ENCODE measurements around the gene C17orf75.
A peak's percentile ranks its signal among the peaks of the same experiment; 100 is the strongest.
"Not testable (repeated sequence)": the region's sequence is repeated elsewhere in the genome, so short reads cannot be mapped to it uniquely, and the experiment has no call there.

The C17orf75 gene, protein sequence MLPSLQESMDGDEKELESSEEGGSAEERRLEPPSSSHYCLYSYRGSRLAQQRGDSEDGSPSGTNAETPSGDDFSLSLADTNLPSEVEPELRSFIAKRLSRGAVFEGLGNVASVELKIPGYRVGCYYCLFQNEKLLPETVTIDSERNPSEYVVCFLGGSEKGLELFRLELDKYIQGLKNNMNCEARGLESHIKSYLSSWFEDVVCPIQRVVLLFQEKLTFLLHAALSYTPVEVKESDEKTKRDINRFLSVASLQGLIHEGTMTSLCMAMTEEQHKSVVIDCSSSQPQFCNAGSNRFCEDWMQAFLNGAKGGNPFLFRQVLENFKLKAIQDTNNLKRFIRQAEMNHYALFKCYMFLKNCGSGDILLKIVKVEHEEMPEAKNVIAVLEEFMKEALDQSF

DNA sequence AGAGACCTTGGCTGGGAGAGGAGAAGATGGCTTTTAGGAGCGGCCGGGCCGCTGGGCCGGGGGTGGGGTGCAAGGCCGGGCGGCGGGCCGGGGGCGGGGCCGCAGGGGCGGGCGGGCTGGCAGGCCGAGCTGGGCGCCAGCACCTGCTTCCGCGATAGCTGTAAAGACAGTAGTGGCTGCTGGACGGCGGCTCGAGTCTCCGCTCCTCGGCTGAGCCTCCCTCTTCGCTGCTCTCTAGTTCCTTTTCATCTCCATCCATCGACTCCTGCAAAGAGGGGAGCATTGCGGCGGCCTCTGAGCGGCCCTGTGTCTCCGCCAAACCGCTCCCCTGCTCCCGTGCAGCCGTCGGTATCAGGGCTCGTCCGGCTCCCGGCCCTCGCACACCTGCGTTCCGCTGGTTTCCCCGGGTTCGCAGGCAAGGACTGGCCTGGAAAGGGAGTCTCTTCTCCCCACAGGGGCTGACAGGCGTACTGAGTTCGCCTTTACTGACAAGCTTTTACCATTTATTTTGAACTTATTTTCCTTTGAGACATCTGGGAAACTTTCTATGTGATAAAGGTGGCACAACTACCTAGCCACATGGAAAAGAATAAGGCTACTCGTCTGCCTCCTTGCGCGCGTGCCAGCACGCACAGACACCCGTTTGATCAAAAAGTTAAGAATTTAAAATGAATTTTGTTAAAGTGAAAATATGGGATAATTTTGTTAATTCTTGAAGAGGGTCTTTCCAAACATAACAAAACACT, at the start of gene C17orf75:
Gene C17orf75 (minus strand): TSS at position 317 of the 746 bp plus-strand sequence. CDS start 34 bp downstream, at position 283.
- peak; percentile 59 to 62 for DNase-seq (ENCODE audit: low read depth in 2 of 2)

DNA sequence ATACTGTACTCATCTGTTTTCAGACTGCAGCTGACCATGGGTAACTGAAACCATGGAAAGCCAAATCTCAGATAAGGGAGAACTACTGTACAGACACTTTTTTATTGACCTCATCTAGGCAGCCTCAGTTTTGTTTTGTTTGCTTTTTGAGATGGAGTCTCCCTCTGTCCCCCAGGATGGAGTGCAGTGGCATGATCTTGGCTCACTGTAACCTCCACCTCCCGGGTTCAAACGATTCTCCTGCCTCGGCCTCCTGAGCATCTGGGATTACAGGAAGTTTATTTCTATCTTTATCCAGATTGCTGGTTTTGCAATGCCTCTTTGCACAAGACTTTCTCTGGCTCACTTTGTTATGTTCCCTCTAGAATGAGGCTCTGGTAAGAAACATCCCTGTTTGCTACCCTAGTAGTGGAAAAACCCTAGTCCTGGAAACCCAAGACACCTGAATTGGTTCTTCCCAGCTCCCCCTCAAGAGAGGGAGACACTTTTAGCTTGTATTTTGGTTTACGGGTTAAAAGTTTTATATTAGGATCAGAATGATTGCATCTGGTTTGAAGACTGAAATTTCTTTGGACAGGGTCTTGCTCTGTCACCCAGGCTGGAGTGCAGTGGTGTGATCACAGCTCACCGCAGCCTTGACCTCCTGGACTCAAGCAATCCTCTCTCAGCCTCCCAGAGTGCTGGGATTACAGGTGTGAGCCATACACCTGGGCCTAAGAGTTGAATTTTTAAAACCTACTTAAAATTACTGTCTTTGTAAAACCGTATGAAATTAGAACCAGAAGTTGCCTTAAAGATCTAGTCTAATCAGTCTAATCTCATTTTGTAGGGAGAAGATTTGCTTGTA, 46.9 kb upstream of the C17orf75 start:
- DNase-seq (ENCODE audit: low read depth in 2 of 2): no peak

DNA sequence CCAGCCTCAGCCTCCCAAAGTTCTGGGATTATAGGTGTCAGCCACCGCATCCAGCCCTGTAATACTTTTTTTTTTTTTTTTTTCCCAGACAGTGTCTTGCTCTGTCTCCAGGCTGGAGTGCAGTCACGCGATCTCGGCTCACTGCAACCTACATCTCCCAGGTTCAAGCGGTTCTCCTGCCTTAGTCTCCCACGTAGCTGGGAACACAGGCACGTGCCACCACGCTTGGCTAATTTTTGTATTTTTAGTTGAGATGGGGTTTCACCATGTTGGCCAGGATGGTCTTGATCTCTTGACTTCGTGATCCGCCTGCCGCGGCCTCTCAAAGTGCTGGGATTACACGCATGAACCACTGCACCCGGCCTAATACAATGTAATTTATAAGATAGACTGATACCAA, 46.2 kb upstream of the C17orf75 start:
- DNase-seq (ENCODE audit: low read depth in 2 of 2): not testable (repeated sequence)

DNA sequence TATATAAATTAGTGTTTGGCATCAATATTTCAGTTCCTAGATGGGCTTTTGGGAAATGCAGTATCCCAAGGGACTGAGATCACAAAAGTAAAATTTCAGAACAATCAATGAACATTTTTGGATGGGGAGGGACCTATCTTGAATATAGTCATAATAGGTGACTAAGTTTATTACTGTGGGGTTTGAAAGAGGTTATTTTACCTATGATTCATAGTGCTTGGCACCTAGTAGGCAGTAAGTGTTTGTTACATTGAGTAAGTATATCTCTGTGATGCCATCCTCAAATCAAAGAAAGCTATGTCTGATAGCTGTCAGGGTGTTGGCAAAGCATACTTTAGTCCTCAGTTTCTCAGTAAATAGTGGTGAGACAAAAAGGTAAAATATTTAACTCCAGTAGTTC, 44.9 kb upstream of the C17orf75 start:
- no peak for DNase-seq (ENCODE audit: low read depth in 2 of 2)

- DNase-seq (ENCODE audit: low read depth in 2 of 2): no peak
Observed at GRCh38 chr17:32385971-32386370, 44.0 kb upstream of the C17orf75 start.

GRCh38 chr17:32385121-32385520, 43.1 kb upstream of the C17orf75 start:
- DNase-seq (ENCODE audit: low read depth in 2 of 2): no peak

DNA sequence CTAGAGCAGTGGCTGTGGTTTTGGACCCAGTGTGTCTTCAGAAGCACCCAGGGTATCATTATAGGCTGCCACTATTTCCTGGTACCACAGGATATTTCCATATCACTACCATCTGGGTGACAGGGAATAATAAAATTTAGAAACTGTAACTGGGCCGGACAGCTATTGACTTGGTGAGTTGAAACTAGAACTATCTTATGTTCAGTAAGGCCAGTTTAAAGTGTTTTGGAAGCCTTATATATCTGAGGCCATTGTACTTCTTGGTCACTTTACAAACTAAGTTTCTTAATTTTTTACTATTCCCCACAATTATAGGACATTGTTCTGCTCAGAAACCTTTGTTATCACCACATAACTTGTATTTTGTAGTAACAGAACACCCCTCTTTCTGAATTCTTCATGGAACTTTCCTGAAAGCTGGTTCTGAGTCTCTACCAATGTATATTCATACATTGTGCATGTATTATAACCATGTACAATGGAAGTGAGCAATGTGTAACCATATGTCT, 42.0 kb upstream of the C17orf75 start:
- DNase-seq (ENCODE audit: low read depth in 2 of 2): no peak

DNA sequence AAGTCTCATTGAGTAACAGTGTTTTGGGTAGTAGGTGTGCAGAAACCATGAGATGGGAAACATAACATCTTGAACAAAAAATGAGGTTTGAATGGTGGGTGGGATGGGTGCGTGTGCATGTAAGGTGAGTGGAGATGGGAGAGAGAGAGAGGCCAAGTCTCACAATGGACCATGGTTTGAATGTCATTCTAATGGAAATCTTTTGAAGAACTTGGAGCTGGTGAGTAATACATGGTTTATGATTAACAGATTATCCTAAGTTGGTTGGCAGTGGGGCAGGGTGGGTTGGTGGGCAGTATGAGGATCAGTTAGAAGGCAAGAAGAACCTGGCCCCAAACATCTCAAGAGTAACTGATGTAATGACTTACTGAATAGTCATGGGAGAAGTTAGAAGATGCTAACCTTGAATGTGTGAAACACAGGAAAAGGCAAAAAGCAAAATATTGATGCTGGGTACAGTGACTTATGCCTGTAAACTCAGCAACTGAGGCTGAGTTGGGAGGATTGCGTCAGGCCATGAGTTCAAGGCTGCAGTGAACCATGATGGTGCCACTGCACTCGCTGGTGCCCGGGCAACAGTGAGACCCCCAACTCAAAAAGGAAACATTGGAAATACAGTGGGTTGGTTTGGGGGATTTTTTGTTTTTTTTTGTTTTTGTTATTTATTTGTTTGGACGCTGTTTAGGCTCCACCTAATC, 40.7 kb upstream of the C17orf75 start:
- DNase-seq (ENCODE audit: low read depth in 2 of 2): no peak

GRCh38 chr17:32370426-32370825, 28.5 kb upstream of the C17orf75 start:
- no peak for DNase-seq (ENCODE audit: low read depth in 2 of 2)

- DNase-seq (ENCODE audit: low read depth in 2 of 2): no peak
Observed at GRCh38 chr17:32361270-32361669, 19.3 kb upstream of the C17orf75 start.

DNA sequence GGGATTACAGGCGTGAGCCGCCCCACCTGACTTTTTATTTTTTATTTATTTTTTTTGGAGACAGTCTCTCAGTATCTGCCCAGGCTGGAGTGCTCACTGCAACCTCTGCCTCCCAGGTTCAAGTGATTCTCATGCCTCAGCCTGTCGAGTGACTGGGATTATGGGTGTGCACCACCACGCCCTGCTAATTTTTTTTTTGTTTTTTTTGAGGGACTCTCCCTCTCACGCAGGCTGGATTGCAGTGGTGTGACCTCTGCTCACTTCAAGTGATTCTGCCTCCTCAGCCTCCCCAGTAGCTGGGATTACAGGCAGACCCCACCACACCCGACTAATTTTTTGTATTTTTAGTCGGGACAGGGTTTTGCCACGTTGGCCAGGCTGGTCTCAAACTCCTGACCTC, 15.6 kb upstream of the C17orf75 start:
- no peak for DNase-seq (ENCODE audit: low read depth in 2 of 2)

- DNase-seq (ENCODE audit: low read depth in 2 of 2): no peak
Observed at GRCh38 chr17:32356750-32357149, 14.8 kb upstream of the C17orf75 start.

- no peak for DNase-seq (ENCODE audit: low read depth in 2 of 2)
Observed at GRCh38 chr17:32356378-32356743, 14.4 kb upstream of the C17orf75 start.

DNA sequence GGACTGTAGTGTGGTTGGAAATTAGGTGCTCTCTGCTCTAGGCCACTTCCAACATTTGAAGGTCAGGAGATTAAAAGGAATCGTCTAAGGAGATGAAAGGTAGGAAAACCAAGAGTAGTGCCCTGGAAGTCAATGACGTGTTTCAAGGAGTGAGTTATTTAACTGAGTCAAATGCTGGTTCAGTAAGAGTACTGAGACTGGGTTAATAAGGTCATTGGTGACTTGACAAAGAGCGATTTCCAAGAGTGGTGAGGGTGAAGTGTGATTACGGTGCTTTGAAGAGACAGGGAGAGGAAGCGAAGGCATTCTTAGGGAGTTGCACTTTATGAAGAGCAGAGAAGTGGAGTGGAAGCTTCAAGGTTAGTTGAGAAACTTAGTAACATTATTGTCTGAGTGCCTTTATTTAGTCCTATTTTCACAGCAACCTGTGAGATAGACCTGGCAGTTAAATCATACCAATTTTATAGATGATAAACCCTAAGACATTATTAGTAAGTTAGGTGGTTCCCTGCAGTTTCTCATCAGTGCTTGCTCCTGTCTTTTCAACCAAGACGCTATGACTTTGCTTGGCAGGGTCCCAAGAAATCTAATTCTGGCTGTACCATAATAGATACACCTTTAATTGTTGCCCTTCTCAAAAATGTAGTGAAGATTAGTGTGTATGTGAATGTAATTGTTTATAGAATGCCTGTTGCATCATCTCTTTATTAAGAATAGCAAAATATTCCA, 13.8 kb upstream of the C17orf75 start:
- DNase-seq (ENCODE audit: low read depth in 2 of 2): no peak

- not testable (repeated sequence) for DNase-seq (ENCODE audit: low read depth in 2 of 2)
Observed at GRCh38 chr17:32352734-32353133, 10.8 kb upstream of the C17orf75 start.

GRCh38 chr17:32350666-32351418, 8.9 kb upstream of the C17orf75 start:
- no peak for DNase-seq (ENCODE audit: low read depth in 2 of 2)

- peak; percentile 86 to 90 for DNase-seq (ENCODE audit: low read depth in 2 of 2)
Observed at GRCh38 chr17:32349854-32350665, 8.1 kb upstream of the C17orf75 start, which contains the start of gene ZNF207. Gene ZNF207, plus strand, starts transcription at chr17:32350157. Its CDS starts 129 bp downstream, at chr17:32350286.

- DNase-seq (ENCODE audit: low read depth in 2 of 2): no peak
Observed at GRCh38 chr17:32349503-32349853, 7.5 kb upstream of the C17orf75 start.

- no peak for DNase-seq (ENCODE audit: low read depth in 2 of 2)
Observed at GRCh38 chr17:32348483-32348800, 6.5 kb upstream of the C17orf75 start.

Data from stimulated activated CD8-positive, alpha-beta memory T cell treated with anti-CD3 and anti-CD28 coated beads, Interleukin-15, amount 100 ng/mL, for 4 hours (primary cell).